GM12892 (cell line): ENCODE measurements around the gene OSBPL8.
"Not testable (repeated sequence)": the region's sequence is repeated elsewhere in the genome, so short reads cannot be mapped to it uniquely, and the experiment has no call there.

Experiments used
- DNase-seq: peaks from one replicate; pipeline ENCODE4 v3.0.0; 2011; ENCODE audit not compliant: insufficient read length
- FAIRE-seq: peaks from 2 replicates; lab custom pipeline; 2011; peaks lifted over from hg19 to GRCh38; lab: Jason Lieb, UNC
- POLR2A ChIP-seq: IDR thresholded peaks from 2 replicates; pipeline ENCODE4 v1.6.1; 2011; ENCODE audit warnings: low read depth, low read length, control low read depth
- POLR2AphosphoS5 ChIP-seq: IDR thresholded peaks from 2 replicates; pipeline ENCODE4 v1.6.1; 2011; ENCODE audit warnings: low read depth, low read length, control low read depth
- TAF1 ChIP-seq: IDR thresholded peaks from 2 replicates; pipeline ENCODE4 v1.6.1; 2011; ENCODE audit warnings: low read depth, mild to moderate bottlenecking, control low read depth, low read length, borderline replicate concordance

The OSBPL8 gene

DNA sequence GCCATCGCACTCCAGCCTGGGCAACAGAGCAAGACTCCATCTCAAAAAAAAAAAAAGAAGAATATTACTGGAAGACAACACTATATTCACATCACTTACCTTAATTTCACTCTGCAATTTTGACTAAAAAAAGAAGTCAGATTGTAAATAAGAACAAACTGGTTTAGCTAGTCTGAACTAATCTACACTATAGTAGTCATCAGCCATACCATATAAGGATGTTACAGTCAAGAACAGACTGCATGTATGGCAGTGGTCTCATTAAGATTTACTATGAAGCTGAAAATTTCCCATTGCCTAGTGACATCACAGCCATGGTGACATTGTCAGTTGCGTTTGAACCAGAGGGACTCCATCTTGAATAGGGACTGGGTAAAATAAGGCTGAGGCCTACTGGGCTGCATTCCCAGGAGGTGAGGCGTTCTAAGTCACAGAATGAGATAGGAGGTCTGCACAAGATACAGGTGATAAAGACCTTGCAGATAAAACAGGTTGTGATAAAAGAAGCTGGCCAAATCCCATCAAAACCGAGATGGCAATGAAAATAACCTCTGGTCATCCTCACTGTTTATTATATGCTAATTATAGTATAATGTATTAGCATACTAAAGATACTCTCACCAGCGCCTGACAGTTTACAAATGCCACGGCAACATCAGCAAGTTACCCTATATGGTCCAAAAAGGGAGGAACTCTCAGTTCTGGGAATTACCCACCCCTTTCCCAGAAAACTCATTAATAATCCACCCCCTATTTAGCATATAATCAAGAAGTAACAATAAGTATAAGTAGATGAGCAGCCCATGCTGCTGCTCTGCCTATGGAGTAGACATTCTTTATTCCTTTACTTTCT lies 51.2 kb downstream of the OSBPL8 start:
- no peak for DNase-seq
- FAIRE-seq, result no peak
- no peak for TF ChIP-seq TAF1

DNA sequence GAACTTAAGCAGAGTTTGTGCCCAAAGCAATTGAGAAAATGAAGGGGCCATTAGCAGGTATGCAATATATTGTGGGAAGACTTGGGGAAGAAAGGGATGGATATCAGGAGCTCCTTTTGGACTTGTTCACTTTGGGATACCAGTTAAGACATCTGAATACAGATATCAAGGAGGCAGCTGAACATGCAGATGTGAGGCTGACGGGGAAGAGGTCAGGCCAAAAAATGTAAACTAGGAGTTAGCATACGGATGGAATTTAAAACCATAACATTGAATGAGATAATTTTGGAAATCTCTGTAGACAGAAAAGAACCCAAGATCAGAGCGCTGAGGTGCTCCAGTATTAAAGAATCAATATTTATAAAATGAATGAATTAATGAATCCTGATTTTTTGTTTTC lies 53.4 kb downstream of the OSBPL8 start:
- DNase-seq (no peak), FAIRE-seq (no peak)
- no peak for TF ChIP-seq TAF1
- TF ChIP-seq POLR2A, result no peak
- TF ChIP-seq POLR2AphosphoS5, result no peak

DNA sequence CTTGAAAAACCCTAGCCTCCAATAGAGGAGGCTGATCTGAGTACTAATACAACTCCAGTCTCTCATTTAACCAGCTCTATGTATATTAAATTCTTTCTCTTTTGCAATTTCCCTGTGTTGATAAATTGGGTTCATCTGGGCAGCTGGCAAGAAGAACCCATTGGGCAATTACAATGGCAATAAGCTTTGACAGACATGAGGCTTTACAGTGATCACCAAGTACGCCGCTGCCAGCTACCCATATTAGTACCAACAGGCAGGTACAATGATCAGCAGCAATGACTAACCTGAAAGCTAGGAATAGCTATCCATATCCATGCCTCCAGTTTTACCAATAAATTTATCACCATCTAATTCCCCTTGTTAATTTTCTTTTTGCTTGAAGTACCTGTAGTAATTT lies 54.5 kb downstream of the OSBPL8 start:
- no peak for FAIRE-seq
- no peak for DNase-seq

GRCh38 chr12:76504606-76505005 lies 55.0 kb downstream of the OSBPL8 start:
- FAIRE-seq (no peak), DNase-seq (no peak)
- TF ChIP-seq POLR2A, result no peak
- TF ChIP-seq POLR2AphosphoS5, result no peak

More for the DNA sequence above, 54.5 kb downstream of the OSBPL8 start:
- no peak for TF ChIP-seq TAF1
- TF ChIP-seq POLR2A, result no peak
- no peak for TF ChIP-seq POLR2AphosphoS5

- no peak for FAIRE-seq
- no peak for DNase-seq
- TF ChIP-seq POLR2A (no peak), POLR2AphosphoS5 (no peak), TAF1 (no peak)
Observed at GRCh38 chr12:76503957-76504356, 55.6 kb downstream of the OSBPL8 start.

DNA sequence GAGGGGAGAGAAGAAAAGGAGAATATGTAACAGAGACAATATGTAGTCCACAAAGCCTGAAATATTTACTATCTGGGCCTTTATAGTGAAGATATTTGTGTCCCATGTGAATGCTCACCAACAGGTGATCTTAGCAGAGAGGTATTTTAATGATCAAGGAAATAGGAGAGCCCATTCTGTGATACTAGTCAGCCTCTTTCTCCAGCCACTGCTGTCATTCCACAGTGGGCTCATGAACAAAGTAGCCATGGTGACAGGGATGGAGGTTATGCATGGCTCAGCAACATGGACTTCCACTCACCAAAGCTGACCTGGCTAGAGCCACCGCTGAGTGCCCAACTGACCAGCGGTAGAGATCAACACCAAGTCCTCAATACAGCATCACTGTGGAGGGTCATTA lies 58.2 kb downstream of the OSBPL8 start:
- TF ChIP-seq TAF1, result no peak
- no peak for TF ChIP-seq POLR2A
- DNase-seq, result no peak
- FAIRE-seq, result no peak

DNA sequence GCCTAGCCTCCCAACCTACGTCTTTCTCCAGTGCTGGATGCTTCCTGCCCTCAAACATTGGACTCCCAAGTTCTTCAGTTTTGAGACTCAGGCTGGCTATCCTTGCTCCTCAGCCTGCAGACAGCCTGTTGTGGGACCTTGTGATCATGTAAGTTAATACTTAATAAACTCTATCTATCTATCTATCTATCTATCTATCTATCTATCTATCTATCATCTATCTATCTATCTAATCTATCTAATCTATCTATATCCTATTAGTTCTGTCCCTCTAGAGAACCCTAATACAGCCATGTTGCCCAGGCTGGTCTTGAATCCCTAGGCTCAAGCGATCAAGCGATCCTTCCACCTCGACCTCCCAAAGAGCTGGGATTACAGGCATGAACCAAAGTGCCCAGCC lies 60.4 kb downstream of the OSBPL8 start:
- not testable (repeated sequence) for FAIRE-seq, DNase-seq

DNA sequence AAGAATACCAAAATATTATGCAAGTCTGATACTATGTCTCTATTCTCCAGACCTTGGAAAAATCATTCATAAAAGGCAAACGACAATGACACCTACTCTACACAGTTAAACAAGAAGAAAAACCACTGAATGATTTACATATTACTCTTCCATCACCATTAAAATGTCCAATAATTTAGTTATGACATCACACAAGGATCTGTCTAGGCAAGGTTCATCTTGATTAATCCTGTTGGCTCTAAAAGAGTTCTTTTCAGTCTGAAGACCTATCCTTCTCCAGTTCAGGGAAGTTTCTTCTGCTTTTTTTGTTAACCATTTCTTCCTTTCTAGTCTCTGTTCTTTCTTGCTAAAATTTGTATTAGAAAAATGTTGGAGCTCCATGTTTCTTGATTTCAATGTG lies 64.0 kb downstream of the OSBPL8 start:
- DNase-seq (no peak), FAIRE-seq (no peak)
- no peak for TF ChIP-seq POLR2AphosphoS5
- TF ChIP-seq TAF1, result no peak
- no peak for TF ChIP-seq POLR2A

DNA sequence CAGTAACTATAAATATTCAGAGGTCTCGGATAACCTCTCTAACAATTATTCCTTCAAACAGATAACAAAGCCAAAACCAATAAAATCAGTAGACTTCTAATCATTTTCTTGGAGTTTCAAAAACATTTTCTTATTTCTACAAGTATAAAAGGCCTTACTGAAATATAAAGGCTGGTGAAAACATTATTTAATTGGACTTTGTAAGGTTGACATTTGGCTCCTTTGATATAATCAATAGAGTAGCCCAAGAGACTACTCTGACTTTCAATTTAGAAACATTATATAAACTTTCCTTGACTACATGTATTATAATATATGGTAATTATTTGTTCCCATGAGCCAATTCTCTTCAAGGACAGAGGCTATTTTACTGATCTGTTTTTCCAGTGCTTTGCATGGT lies 68.3 kb downstream of the OSBPL8 start:
- no peak for FAIRE-seq
- TF ChIP-seq POLR2AphosphoS5, result no peak
- TF ChIP-seq TAF1, result no peak
- no peak for TF ChIP-seq POLR2A
- DNase-seq, result no peak

DNA sequence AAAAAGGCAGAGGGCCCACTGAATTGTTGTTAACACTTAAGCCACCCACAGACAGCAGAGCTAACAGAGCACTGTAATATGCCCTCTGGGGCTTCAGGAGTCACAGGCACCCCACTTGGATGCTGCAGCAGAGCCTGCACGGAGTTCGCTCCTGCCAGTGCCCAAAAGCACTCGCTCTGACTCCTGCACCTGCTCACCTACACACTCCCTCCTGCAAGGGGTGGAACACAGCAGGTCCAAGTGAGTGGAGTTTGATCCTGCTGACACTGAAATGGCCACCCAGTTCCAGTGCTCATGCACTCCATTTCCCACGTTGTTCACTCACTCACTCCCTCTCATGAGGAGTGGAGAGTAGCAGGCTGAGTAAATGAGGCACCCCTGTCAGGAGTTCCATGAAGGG lies 68.8 kb downstream of the OSBPL8 start:
- TF ChIP-seq POLR2A, result no peak
- TF ChIP-seq TAF1, result no peak
- TF ChIP-seq POLR2AphosphoS5, result no peak
- no peak for FAIRE-seq
- DNase-seq, result no peak

- FAIRE-seq, result no peak
- no peak for TF ChIP-seq POLR2A
- TF ChIP-seq TAF1, result no peak
- no peak for TF ChIP-seq POLR2AphosphoS5
- DNase-seq, result no peak
Observed at GRCh38 chr12:76489737-76490136, 69.8 kb downstream of the OSBPL8 start.

- DNase-seq (no peak), FAIRE-seq (no peak)
- no peak for TF ChIP-seq TAF1
- TF ChIP-seq POLR2A, result no peak
- TF ChIP-seq POLR2AphosphoS5, result no peak
Observed at GRCh38 chr12:76486011-76486410, 73.6 kb downstream of the OSBPL8 start.
